Activated CD8-positive, alpha-beta memory T cell treated with anti-CD3 and anti-CD28 coated beads for 4 hours (primary cell): Measurements from ENCODE around the gene AFF1.
"Not testable (repeated sequence)": the region's sequence is repeated elsewhere in the genome, so short reads cannot be mapped to it uniquely, and the experiment has no call there.

ENCODE experiments used
- DNase-seq, 2 donors: peaks; one replicate each; pipeline ENCODE4 v3.0.0-alpha.2; 2020; ENCODE audit warnings: low read depth in 2 of 2

Gene AFF1

GRCh38 chr4:87114245-87115062 lies 179.6 kb downstream of the AFF1 start:
- DNase-seq, result no peak

GRCh38 chr4:87116231-87116630 lies 181.4 kb downstream of the AFF1 start:
- no peak for DNase-seq

- DNase-seq, result no peak
Observed at GRCh38 chr4:87117051-87117731, 182.4 kb downstream of the AFF1 start.

- DNase-seq, result no peak
Observed at GRCh38 chr4:87117732-87118075, 182.9 kb downstream of the AFF1 start.

GRCh38 chr4:87118421-87118820 lies 183.6 kb downstream of the AFF1 start:
- DNase-seq, result no peak

- no peak for DNase-seq
Observed at GRCh38 chr4:87118826-87119225, 184.0 kb downstream of the AFF1 start.

- no peak for DNase-seq
Observed at GRCh38 chr4:87120010-87120409, 185.2 kb downstream of the AFF1 start.

GRCh38 chr4:87120411-87121162 lies 185.8 kb downstream of the AFF1 start:
- no peak for DNase-seq

GRCh38 chr4:87121341-87122065 lies 186.7 kb downstream of the AFF1 start:
- DNase-seq, result no peak

GRCh38 chr4:87122252-87122651 lies 187.4 kb downstream of the AFF1 start:
- no peak for DNase-seq

GRCh38 chr4:87126056-87126455 lies 191.2 kb downstream of the AFF1 start:
- DNase-seq, result no peak

- DNase-seq, result no peak
Observed at GRCh38 chr4:87128006-87128705, 193.3 kb downstream of the AFF1 start.

GRCh38 chr4:87129681-87130080 lies 194.9 kb downstream of the AFF1 start:
- no peak for DNase-seq

GRCh38 chr4:87130985-87131703 lies 196.3 kb downstream of the AFF1 start:
- no peak for DNase-seq

GRCh38 chr4:87132035-87132434 lies 197.2 kb downstream of the AFF1 start:
- no peak for DNase-seq

GRCh38 chr4:87133183-87133582 lies 198.4 kb downstream of the AFF1 start:
- DNase-seq, result no peak

- no peak for DNase-seq
Observed at GRCh38 chr4:87134122-87134521, 199.3 kb downstream of the AFF1 start.

GRCh38 chr4:87141428-87141827 lies 206.6 kb downstream of the AFF1 start:
- no peak for DNase-seq

GRCh38 chr4:87144356-87144755 lies 209.5 kb downstream of the AFF1 start:
- no peak for DNase-seq

- DNase-seq, result not testable (repeated sequence)
Observed at GRCh38 chr4:87145934-87146333, 211.1 kb downstream of the AFF1 start.

- DNase-seq, result no peak
Observed at GRCh38 chr4:87147116-87147515, 212.3 kb downstream of the AFF1 start.
